SK-N-SH treated with all-trans-retinoic acid at 6 μM for 48 hours (cell line): ENCODE data around the gene LIAS.
"Not testable (repeated sequence)": the region's sequence is repeated elsewhere in the genome, so short reads cannot be mapped to it uniquely, and the experiment has no call there.

Experiments
- ATAC-seq: fragments of 200-7000 bp; cut with Tn5 transposase; 3 replicates; pipeline ENCODE4 v1.9.1; 2020; ENCODE audit warnings: mild to moderate bottlenecking, moderate library complexity
- ARNTL ChIP-seq: fragments of 450-650 bp; formaldehyde crosslinking; IDR thresholded peaks from 2 replicates; pipeline ENCODE4 v1.5.0; 2020; ENCODE audit warnings: low read depth, mild to moderate bottlenecking, moderate library complexity, borderline replicate concordance
- BACH2 ChIP-seq: fragments of 250-450 bp; sonication (Bioruptor Pico); IDR thresholded peaks from 2 replicates; pipeline ENCODE4 v1.9.0; 2021; ENCODE audit warnings: mild to moderate bottlenecking, borderline replicate concordance
- CSDC2 ChIP-seq: fragments of 250-450 bp; sonication (Bioruptor Pico); IDR thresholded peaks from 2 replicates; pipeline ENCODE4 v1.5.0; 2020; ENCODE audit warnings: mild to moderate bottlenecking, moderate library complexity
- ESRRG ChIP-seq: fragments of 250-450 bp; sonication (Bioruptor Pico); IDR thresholded peaks from 2 replicates; pipeline ENCODE4 v1.6.1; 2021; ENCODE audit warnings: mild to moderate bottlenecking
- GLIS3 ChIP-seq: fragments of 250-450 bp; sonication (Bioruptor Pico); IDR thresholded peaks from 2 replicates; pipeline ENCODE4 v1.5.0; 2020; ENCODE audit warnings: mild to moderate bottlenecking, moderate library complexity
- POU6F1 ChIP-seq: fragments of 250-450 bp; sonication (Bioruptor Pico); IDR thresholded peaks from 2 replicates; pipeline ENCODE4 v1.8.0; 2021; ENCODE audit warnings: low read depth, mild to moderate bottlenecking, moderate library complexity, borderline replicate concordance
- PPARA ChIP-seq: fragments of 250-450 bp; sonication (Bioruptor Pico); IDR thresholded peaks from 2 replicates; pipeline ENCODE4 v1.5.0; 2020; ENCODE audit warnings: mild to moderate bottlenecking, borderline replicate concordance
- RARB ChIP-seq: fragments of 250-450 bp; sonication (Bioruptor Pico); IDR thresholded peaks from 2 replicates; pipeline ENCODE4 v1.8.0; 2021; ENCODE audit warnings: mild to moderate bottlenecking, moderate library complexity
- SNAI2 ChIP-seq: fragments of 250-450 bp; sonication (Bioruptor Pico); IDR thresholded peaks from 2 replicates; pipeline ENCODE4 v1.5.0; 2020; ENCODE audit warnings: mild to moderate bottlenecking, moderate library complexity
- TCF4 ChIP-seq: fragments of 250-450 bp; sonication (Bioruptor Pico); IDR thresholded peaks from 2 replicates; pipeline ENCODE4 v1.8.0; 2021; ENCODE audit warnings: mild to moderate bottlenecking, moderate library complexity, borderline replicate concordance
- ZC3H10 ChIP-seq: fragments of 250-450 bp; sonication (Bioruptor Pico); IDR thresholded peaks from 2 replicates; pipeline ENCODE4 v1.5.1; 2021; ENCODE audit warnings: mild to moderate bottlenecking, moderate library complexity
- ZFP3 ChIP-seq: fragments of 250-450 bp; sonication (Bioruptor Pico); IDR thresholded peaks from 2 replicates; pipeline ENCODE4 v1.5.0; 2020; ENCODE audit warnings: mild to moderate bottlenecking, moderate library complexity
- ZNF565 ChIP-seq: fragments of 450-650 bp; formaldehyde crosslinking; conservative IDR thresholded peaks from 2 replicates; pipeline ENCODE4 v1.5.0; 2020; ENCODE audit warnings: low read depth, mild to moderate bottlenecking, moderate library complexity
- ZNF70 ChIP-seq: fragments of 450-650 bp; formaldehyde crosslinking; IDR thresholded peaks from 2 replicates; pipeline ENCODE4 v1.5.0; 2020; ENCODE audit warnings: mild to moderate bottlenecking, moderate library complexity
- TF ChIP-seq, protein P1 (sequence below): fragments of 250-450 bp; sonication (Bioruptor Pico); IDR thresholded peaks from 2 replicates; pipeline ENCODE4 v1.8.0; 2020; ENCODE audit warnings: mild to moderate bottlenecking, moderate library complexity, borderline replicate concordance
- TF ChIP-seq, protein P2 (sequence below): fragments of 250-450 bp; sonication (Bioruptor Pico); IDR thresholded peaks from 2 replicates; pipeline ENCODE4 v1.5.1; 2021; ENCODE audit warnings: mild to moderate bottlenecking, moderate library complexity
- TF ChIP-seq, protein P3 (sequence below): fragments of 250-450 bp; sonication (Bioruptor Pico); IDR thresholded peaks from 2 replicates; pipeline ENCODE4 v1.5.1; 2020; ENCODE audit warnings: low read depth, mild to moderate bottlenecking, moderate library complexity
- TF ChIP-seq, protein P4 (sequence below): fragments of 250-450 bp; sonication (Bioruptor Pico); IDR thresholded peaks from 2 replicates; pipeline ENCODE4 v1.5.0; 2020; ENCODE audit warnings: mild to moderate bottlenecking, moderate library complexity

The LIAS gene

GRCh38 chr4:39510348-39510929, 51.6 kb downstream of the LIAS start:
- no peak for TF ChIP-seq ZFP3 (CRISPR knock-in tag)
- TF ChIP-seq, protein P1, sequence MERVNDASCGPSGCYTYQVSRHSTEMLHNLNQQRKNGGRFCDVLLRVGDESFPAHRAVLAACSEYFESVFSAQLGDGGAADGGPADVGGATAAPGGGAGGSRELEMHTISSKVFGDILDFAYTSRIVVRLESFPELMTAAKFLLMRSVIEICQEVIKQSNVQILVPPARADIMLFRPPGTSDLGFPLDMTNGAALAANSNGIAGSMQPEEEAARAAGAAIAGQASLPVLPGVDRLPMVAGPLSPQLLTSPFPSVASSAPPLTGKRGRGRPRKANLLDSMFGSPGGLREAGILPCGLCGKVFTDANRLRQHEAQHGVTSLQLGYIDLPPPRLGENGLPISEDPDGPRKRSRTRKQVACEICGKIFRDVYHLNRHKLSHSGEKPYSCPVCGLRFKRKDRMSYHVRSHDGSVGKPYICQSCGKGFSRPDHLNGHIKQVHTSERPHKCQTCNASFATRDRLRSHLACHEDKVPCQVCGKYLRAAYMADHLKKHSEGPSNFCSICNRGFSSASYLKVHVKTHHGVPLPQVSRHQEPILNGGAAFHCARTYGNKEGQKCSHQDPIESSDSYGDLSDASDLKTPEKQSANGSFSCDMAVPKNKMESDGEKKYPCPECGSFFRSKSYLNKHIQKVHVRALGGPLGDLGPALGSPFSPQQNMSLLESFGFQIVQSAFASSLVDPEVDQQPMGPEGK (CRISPR knock-in tag) = no peak
- TF ChIP-seq, protein P2, sequence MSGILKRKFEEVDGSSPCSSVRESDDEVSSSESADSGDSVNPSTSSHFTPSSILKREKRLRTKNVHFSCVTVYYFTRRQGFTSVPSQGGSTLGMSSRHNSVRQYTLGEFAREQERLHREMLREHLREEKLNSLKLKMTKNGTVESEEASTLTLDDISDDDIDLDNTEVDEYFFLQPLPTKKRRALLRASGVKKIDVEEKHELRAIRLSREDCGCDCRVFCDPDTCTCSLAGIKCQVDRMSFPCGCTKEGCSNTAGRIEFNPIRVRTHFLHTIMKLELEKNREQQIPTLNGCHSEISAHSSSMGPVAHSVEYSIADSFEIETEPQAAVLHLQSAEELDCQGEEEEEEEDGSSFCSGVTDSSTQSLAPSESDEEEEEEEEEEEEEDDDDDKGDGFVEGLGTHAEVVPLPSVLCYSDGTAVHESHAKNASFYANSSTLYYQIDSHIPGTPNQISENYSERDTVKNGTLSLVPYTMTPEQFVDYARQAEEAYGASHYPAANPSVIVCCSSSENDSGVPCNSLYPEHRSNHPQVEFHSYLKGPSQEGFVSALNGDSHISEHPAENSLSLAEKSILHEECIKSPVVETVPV (CRISPR knock-in tag) = no peak
- TF ChIP-seq ZNF70 (CRISPR knock-in tag) = no peak
- TF ChIP-seq ESRRG (CRISPR knock-in tag) = no peak
- TF ChIP-seq POU6F1 = no peak
- TF ChIP-seq, protein P3, sequence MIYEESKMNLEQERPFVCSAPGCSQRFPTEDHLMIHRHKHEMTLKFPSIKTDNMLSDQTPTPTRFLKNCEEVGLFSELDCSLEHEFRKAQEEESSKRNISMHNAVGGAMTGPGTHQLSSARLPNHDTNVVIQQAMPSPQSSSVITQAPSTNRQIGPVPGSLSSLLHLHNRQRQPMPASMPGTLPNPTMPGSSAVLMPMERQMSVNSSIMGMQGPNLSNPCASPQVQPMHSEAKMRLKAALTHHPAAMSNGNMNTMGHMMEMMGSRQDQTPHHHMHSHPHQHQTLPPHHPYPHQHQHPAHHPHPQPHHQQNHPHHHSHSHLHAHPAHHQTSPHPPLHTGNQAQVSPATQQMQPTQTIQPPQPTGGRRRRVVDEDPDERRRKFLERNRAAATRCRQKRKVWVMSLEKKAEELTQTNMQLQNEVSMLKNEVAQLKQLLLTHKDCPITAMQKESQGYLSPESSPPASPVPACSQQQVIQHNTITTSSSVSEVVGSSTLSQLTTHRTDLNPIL (CRISPR knock-in tag) = no peak
- ATAC-seq = no peak

- ATAC-seq = not testable (repeated sequence)
Measured at GRCh38 chr4:39514266-39514665, 55.4 kb downstream of the LIAS start.

DNA sequence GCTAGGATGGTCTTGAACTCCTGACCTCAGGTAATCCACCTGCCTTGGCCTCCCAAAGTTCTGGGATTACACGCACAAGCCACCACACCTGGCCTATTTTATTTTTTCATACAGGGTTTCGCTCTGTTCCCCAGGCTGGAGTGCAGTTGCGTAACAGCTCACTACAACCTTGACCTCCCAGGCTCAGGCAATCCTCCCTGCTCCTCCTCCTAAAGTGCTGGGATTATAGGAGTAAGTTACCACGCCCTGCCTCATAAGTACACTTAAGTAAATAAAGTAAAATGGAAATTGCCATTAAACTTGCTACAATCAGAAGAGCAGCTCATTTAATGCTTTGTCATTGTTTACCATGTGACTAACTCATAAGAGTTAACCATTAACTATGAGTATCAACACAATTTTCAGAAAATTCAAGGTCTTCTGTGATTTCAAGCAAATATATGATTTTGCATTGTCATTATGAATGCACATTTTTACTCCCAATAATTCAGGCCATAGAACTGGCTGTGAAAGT, 56.1 kb downstream of the LIAS start:
- no peak for ATAC-seq
- TF ChIP-seq ARNTL (CRISPR knock-in tag) (no peak), BACH2 (no peak), PPARA (no peak)
- TF ChIP-seq, protein P1 (CRISPR knock-in tag) = no peak

DNA sequence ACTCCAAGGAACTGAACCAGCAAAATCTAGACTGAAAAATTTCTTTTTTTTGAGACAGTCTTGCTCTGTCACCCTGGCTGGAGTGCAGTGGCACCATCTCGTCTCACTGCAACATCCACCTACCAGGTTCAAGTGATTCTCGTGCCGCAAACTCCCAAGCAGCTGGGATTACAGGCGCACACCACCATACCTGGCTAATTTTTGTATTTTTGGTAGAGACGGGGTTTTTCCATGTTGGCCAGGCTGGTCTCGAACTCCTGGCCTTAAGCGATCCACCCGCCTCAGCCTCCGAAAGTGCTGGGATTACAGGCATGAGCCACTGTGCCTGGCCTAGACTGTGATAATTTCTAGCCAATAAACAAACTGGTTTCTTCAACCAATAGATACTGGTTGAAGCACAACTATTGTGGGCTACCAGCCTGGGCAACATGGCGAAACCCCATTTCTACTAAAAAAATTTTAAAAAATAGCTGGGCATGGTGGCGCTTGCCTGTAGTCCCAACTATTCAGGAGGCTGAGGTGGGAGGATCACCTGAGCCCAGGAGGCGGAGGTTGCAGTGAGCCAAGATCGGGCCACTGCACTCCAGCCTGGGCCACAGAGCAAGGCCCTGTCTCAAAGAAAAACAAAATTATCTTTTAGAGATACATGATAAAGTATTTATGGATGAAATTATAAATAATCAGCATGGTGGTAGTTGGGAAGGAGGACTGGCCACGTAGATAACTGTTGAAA, 57.0 kb downstream of the LIAS start:
- not testable (repeated sequence) for ATAC-seq

DNA sequence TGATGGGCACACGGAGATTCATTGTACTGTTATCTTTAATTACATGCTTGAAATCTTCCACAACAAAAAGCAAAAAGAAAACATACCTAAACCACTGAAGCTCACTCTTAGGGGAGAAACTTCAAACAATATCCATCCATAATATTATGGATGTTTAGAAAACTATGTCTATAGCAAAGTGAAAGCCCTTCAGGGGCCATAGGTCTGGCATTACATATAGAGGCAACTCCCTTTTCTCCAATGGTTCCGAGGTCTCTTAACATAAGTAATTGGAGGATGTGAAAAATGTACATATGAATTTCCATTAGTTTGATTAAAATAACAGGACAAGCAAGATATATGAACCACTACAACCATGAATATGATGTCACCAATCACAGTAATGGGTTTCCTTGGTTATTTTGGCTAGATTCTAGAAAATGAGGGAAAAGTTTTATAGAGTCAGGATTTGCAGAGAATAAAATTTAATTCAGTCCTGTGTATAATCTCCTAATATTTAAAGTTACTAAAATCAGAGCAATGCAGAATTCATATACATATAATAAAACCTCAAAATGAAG, 57.6 kb downstream of the LIAS start:
- no peak for TF ChIP-seq ZFP3 (CRISPR knock-in tag)

GRCh38 chr4:39518484-39518883, 59.6 kb downstream of the LIAS start:
- no peak for ATAC-seq
- TF ChIP-seq POU6F1 (no peak), TCF4 (CRISPR knock-in tag) (no peak), GLIS3 (CRISPR knock-in tag) (no peak), RARB (CRISPR knock-in tag) (no peak), ZC3H10 (CRISPR knock-in tag) (no peak), CSDC2 (CRISPR knock-in tag) (no peak), PPARA (no peak), ESRRG (CRISPR knock-in tag) (no peak), SNAI2 (CRISPR knock-in tag) (no peak), ZNF565 (CRISPR knock-in tag) (no peak), ZFP3 (CRISPR knock-in tag) (no peak), ZNF70 (CRISPR knock-in tag) (no peak)
- TF ChIP-seq, protein P4, sequence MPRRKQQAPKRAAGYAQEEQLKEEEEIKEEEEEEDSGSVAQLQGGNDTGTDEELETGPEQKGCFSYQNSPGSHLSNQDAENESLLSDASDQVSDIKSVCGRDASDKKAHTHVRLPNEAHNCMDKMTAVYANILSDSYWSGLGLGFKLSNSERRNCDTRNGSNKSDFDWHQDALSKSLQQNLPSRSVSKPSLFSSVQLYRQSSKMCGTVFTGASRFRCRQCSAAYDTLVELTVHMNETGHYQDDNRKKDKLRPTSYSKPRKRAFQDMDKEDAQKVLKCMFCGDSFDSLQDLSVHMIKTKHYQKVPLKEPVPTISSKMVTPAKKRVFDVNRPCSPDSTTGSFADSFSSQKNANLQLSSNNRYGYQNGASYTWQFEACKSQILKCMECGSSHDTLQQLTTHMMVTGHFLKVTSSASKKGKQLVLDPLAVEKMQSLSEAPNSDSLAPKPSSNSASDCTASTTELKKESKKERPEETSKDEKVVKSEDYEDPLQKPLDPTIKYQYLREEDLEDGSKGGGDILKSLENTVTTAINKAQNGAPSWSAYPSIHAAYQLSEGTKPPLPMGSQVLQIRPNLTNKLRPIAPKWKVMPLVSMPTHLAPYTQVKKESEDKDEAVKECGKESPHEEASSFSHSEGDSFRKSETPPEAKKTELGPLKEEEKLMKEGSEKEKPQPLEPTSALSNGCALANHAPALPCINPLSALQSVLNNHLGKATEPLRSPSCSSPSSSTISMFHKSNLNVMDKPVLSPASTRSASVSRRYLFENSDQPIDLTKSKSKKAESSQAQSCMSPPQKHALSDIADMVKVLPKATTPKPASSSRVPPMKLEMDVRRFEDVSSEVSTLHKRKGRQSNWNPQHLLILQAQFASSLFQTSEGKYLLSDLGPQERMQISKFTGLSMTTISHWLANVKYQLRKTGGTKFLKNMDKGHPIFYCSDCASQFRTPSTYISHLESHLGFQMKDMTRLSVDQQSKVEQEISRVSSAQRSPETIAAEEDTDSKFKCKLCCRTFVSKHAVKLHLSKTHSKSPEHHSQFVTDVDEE (CRISPR knock-in tag) = no peak

More for the DNA sequence above, 57.6 kb downstream of the LIAS start:
- ATAC-seq = no peak
